Astrocyte of the cerebellum (primary cell): ENCODE results near the gene CPSF4.
"Not testable (repeated sequence)": the region's sequence is repeated elsewhere in the genome, so short reads cannot be mapped to it uniquely, and the experiment has no call there.

ENCODE experiments used
- DNase-seq: peaks from one replicate; pipeline ENCODE4 v3.0.0-alpha.2; 2011; ENCODE audit warnings: low read depth
- H3K4me3 ChIP-seq: 2 replicates; pipeline ENCODE4 v1.5.1; 2011; ENCODE audit warnings: mild to moderate bottlenecking, low read depth, low read length, moderate library complexity
- CTCF ChIP-seq: IDR thresholded peaks from 2 replicates; pipeline ENCODE4 v1.5.1; 2012; ENCODE audit warnings: low read length, low read depth, moderate library complexity, mild to moderate bottlenecking; ENCODE audit errors: missing control alignments
- in situ Hi-C: cut with HindIII; loops from 2 replicates; pipeline ENCODE4 v1.10.0; 2017; ENCODE audit warnings: low sequenced_read_pairs

CPSF4 gene

GRCh38 chr7:99407872-99408378 is 30.8 kb upstream of the CPSF4 start:
- in situ Hi-C loops = no loop called here
- peak overlapping the region; percentile 100 for H3K4me3 ChIP-seq
- DNase-seq = peak; percentile 71
- no peak for TF ChIP-seq CTCF

- in situ Hi-C loops = no loop called here
- no peak for TF ChIP-seq CTCF
- peak within 1 kb of the TSS; percentile 100 for H3K4me3 ChIP-seq
- peak; percentile 85 for DNase-seq
Measured at GRCh38 chr7:99408379-99409191, 30.2 kb upstream of the CPSF4 start, which contains the start of the genes BUD31 and PDAP1. Gene BUD31 (plus strand): TSS chr7:99408969. CDS start chr7:99411093, 2,124 bp downstream. Gene PDAP1 (minus strand): TSS chr7:99408597. CDS start chr7:99408548, 49 bp downstream.

GRCh38 chr7:99409192-99409572 is 29.6 kb upstream of the CPSF4 start:
- in situ Hi-C loops = no loop called here
- H3K4me3 ChIP-seq = peak overlapping the region; percentile 100
- no peak for DNase-seq
- TF ChIP-seq CTCF = no peak

GRCh38 chr7:99409806-99410205 is 28.9 kb upstream of the CPSF4 start:
- in situ Hi-C loops = no loop called here
- TF ChIP-seq CTCF = no peak
- DNase-seq = no peak
- H3K4me3 ChIP-seq = peak overlapping the region; percentile 100

- DNase-seq = no peak
- in situ Hi-C loops = no loop called here
- H3K4me3 ChIP-seq = no peak overlapping the region
- no peak for TF ChIP-seq CTCF
Measured at GRCh38 chr7:99410635-99411034, 28.1 kb upstream of the CPSF4 start.

GRCh38 chr7:99415513-99416127 is 23.1 kb upstream of the CPSF4 start:
- TF ChIP-seq CTCF = peak; percentile 64
- H3K4me3 ChIP-seq, in situ Hi-C loops: not testable (repeated sequence)
- peak; percentile 28 for DNase-seq
